ENCODE measurements around the gene HOXD9. TPM values are rescaled to one million over a fixed set of nuclear protein-coding genes. Genes with fewer than 3 reads are reported as not detected.
A peak's percentile ranks its signal among the peaks of the same experiment; 100 is the strongest.

HOXD9 gene
- polyA plus RNA-seq, 1 experiment, result 1.8 TPM

- H3K36me3 ChIP-seq (ENCODE audit: control insufficient read depth, insufficient read depth, low read length), result no peaks in the 10 kb centered on the region
- TF ChIP-seq CTCF (IDR thresholded peaks at IDR 0.05; ENCODE audit: insufficient read depth, low read depth, low read length), result no peak
- peaks cover 22% of the 10 kb centered on the region for H3K27me3 ChIP-seq (ENCODE audit: control insufficient read depth, insufficient read depth, low read length)
- POLR2A ChIA-PET, result no interaction called here
- DNase-seq (ENCODE audit: low read depth), result no peak
- no peak overlapping the region for H3K4me3 ChIP-seq (ENCODE audit: low read depth, low read length)
- CTCF ChIA-PET, result interaction anchor here (1.0 to 3.0 kb wide), 2 partner anchors 385 to 661 kb away, joined by 3 to 11 read pairs; no protein-coding TSS in a partner anchor
These were observed 46.5 kb upstream of the HOXD9 start for GRCh38 chr2:176076063-176076462.

GRCh38 chr2:176076796-176077195 is 45.7 kb upstream of the HOXD9 start:
- DNase-seq (ENCODE audit: low read depth), result no peak
- POLR2A ChIA-PET, result no interaction called here
- no peaks in the 10 kb centered on the region for H3K36me3 ChIP-seq (ENCODE audit: control insufficient read depth, insufficient read depth, low read length)
- CTCF ChIA-PET, result interaction anchor here (0.7 to 1.0 kb wide), 2 partner anchors 333 to 662 kb away, joined by 3 read pairs; no protein-coding TSS in a partner anchor
- peaks cover 28% of the 10 kb centered on the region for H3K27me3 ChIP-seq (ENCODE audit: control insufficient read depth, insufficient read depth, low read length)
- H3K4me3 ChIP-seq (ENCODE audit: low read depth, low read length), result no peak overlapping the region
- TF ChIP-seq CTCF (IDR thresholded peaks at IDR 0.05; ENCODE audit: insufficient read depth, low read depth, low read length), result no peak

GRCh38 chr2:176078541-176079284 is 43.8 kb upstream of the HOXD9 start:
- TF ChIP-seq CTCF (IDR thresholded peaks at IDR 0.05; ENCODE audit: insufficient read depth, low read depth, low read length), result no peak
- Histone ChIP-seq H3K27me3 (ENCODE audit: control insufficient read depth, insufficient read depth, low read length) (peaks cover 46% of the 10 kb centered on the region), H3K36me3 (ENCODE audit: control insufficient read depth, insufficient read depth, low read length) (no peaks in the 10 kb centered on the region), H3K4me3 (ENCODE audit: low read depth, low read length) (no peak overlapping the region)
- DNase-seq (ENCODE audit: low read depth), result no peak
- ChIA-PET POLR2A (no interaction called here), CTCF (interaction anchor here (0.5 to 4.9 kb wide), 14 partner anchors 7 to 720 kb away, joined by 3 to 75 read pairs (median 4); no protein-coding TSS in a partner anchor)

GRCh38 chr2:176079285-176079830 is 43.2 kb upstream of the HOXD9 start:
- CTCF ChIA-PET, result interaction anchor here (0.5 to 4.9 kb wide), 17 partner anchors 8 to 721 kb away, joined by 3 to 75 read pairs (median 4); no protein-coding TSS in a partner anchor
- POLR2A ChIA-PET, result no interaction called here
- DNase-seq (ENCODE audit: low read depth), result no peak
- H3K36me3 ChIP-seq (ENCODE audit: control insufficient read depth, insufficient read depth, low read length), result no peaks in the 10 kb centered on the region
- H3K27me3 ChIP-seq (ENCODE audit: control insufficient read depth, insufficient read depth, low read length), result peaks cover 50% of the 10 kb centered on the region
- no peak for TF ChIP-seq CTCF (IDR thresholded peaks at IDR 0.05; ENCODE audit: insufficient read depth, low read depth, low read length)
- peak overlapping the region; percentile 3; the same call in 1 of the 2 replicates for H3K4me3 ChIP-seq (ENCODE audit: low read depth, low read length)

- Histone ChIP-seq H3K4me3 (ENCODE audit: low read depth, low read length) (peak overlapping the region; percentile 23), H3K36me3 (ENCODE audit: control insufficient read depth, insufficient read depth, low read length) (no peaks in the 10 kb centered on the region), H3K27me3 (ENCODE audit: control insufficient read depth, insufficient read depth, low read length) (peaks cover 49% of the 10 kb centered on the region)
- peak; percentile 63 for TF ChIP-seq CTCF (IDR thresholded peaks at IDR 0.05; ENCODE audit: insufficient read depth, low read depth, low read length)
- POLR2A ChIA-PET, result no interaction called here
- no peak for DNase-seq (ENCODE audit: low read depth)
- CTCF ChIA-PET, result interaction anchor here (0.6 to 4.9 kb wide), 22 partner anchors 9 to 721 kb away, joined by 3 to 75 read pairs (median 4); partner anchors contain the start of gene LNPK
These were observed 42.5 kb upstream of the HOXD9 start for GRCh38 chr2:176079831-176080539.

Measured in BJ (cell line).